ENCODE data around the gene MYLK. TPM values are rescaled to one million over a fixed set of nuclear protein-coding genes. Genes with fewer than 3 reads are reported as not detected.

The MYLK gene
- total RNA-seq, 1 donor from 2014 or later = 2.6 TPM

DNA sequence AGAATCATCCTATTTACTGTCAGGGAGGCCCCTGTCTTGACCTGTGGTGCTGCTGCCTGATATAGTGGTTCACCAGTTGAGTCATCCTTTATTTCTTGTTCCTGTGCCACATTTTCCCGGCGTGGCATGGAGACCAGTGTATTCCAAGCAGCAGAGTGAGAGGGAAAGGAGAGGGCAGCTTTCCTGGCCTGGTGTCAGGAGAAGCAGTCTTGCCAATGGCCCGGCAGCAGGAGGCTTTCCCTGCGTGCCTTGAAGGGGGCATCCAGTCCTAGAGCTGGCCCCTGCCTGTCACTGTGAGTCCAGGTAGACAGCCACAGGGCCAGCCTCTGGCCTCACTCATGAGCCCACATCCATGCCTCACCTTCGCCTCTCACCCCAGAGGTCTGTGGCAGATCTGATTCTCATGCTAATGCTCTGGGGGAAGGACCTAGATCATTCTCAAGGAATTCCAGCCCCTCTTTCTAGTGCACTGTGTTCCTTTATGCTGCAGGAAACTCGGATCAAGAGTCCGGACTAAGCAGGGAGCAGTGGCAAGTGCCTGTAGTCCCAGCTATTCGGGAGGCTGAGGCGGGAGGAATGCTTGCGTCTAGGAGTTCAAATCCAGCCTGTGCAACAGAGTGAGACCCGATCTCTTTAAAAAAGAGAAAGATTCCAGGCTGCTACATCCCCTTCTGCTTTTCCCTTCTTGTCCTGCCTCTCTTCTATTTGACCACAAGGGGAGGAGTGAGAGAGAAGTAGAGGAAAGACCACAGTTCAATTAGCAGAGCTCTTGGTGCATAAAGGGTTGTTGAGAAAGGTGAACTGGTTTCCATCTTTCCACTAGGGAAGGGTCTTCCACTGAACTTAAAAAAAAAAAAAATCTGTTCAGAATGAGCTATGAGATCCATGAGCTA is 232.4 kb downstream of the MYLK start:
- TF ChIP-seq, protein P1, sequence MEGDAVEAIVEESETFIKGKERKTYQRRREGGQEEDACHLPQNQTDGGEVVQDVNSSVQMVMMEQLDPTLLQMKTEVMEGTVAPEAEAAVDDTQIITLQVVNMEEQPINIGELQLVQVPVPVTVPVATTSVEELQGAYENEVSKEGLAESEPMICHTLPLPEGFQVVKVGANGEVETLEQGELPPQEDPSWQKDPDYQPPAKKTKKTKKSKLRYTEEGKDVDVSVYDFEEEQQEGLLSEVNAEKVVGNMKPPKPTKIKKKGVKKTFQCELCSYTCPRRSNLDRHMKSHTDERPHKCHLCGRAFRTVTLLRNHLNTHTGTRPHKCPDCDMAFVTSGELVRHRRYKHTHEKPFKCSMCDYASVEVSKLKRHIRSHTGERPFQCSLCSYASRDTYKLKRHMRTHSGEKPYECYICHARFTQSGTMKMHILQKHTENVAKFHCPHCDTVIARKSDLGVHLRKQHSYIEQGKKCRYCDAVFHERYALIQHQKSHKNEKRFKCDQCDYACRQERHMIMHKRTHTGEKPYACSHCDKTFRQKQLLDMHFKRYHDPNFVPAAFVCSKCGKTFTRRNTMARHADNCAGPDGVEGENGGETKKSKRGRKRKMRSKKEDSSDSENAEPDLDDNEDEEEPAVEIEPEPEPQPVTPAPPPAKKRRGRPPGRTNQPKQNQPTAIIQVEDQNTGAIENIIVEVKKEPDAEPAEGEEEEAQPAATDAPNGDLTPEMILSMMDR (IDR thresholded peaks at IDR 0.05; ENCODE audit: insufficient read depth, low read length, severe bottlenecking) = no peak
- no peak overlapping the region for H3K4me3 ChIP-seq (ENCODE audit: low read depth, low read length)
- no peak for DNase-seq (ENCODE audit: low read depth)
- no peak for FAIRE-seq
- H3K27me3 ChIP-seq (ENCODE audit: control insufficient read depth, insufficient read depth, low read length) = no peaks in the 10 kb centered on the region
- peaks cover 3% of the 10 kb centered on the region for H3K36me3 ChIP-seq (ENCODE audit: control insufficient read depth, insufficient read depth, low read length)

DNA sequence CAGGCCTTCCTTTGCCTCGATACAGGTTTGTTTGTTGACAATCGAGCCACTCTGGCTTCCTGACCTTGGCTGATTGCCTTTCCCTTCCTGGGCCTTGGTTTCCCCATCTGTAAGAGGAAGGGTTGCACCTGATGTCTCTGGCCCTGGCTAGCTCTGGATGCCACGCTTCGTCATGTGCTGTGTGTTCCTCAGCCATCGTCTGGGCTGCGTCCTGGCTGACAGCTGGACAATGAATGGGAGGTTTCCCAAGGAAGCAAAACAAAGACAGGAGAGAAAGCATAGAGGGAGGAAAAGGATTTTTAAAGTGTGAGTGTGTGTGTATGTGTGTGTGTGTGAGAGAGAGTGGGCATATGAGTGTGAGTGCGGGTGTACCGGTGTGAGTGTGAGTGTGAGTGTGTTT is 234.0 kb downstream of the MYLK start:
- Histone ChIP-seq H3K36me3 (ENCODE audit: control insufficient read depth, insufficient read depth, low read length) (peaks cover 3% of the 10 kb centered on the region), H3K27me3 (ENCODE audit: control insufficient read depth, insufficient read depth, low read length) (no peaks in the 10 kb centered on the region), H3K4me3 (ENCODE audit: low read depth, low read length) (no peak overlapping the region)
- TF ChIP-seq, protein P1 (IDR thresholded peaks at IDR 0.05; ENCODE audit: insufficient read depth, low read length, severe bottlenecking) = no peak
- DNase-seq (ENCODE audit: low read depth) (no peak), FAIRE-seq (no peak)

DNA sequence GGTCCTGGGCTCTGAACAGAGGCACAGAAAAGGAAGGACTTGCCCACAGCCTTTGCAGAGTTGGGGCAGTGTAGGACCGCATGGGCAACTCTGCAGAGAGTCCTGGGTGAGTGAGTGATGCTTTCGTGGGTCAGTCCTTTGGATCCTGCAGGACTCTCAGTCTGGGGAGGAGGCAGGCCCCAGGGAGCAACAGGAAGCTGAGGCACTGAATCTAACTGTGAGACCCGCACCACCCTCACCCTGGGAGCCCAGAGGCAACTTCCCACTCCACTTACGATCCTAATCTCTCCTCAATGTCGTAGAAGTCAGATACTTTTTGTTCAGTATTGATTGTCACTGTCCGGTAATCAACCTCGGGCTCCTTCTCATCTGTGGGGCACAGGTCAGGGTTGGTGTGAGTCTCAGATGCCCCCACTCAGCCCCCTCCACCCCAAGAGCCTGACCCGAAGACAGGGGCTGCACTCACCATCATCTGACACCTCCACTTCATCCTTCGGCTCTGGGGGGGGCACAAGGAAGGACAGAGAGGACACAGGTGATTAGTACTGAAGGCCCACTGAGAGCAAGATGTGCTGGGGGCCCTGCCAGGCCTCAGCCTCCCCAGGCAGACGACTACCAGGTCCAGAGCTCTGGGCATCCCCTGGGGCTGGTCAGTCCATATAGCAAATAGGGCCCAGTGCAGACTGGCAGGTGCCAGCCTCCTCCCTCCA is 235.3 kb downstream of the MYLK start:
- Histone ChIP-seq H3K36me3 (ENCODE audit: control insufficient read depth, insufficient read depth, low read length) (peaks cover 3% of the 10 kb centered on the region), H3K27me3 (ENCODE audit: control insufficient read depth, insufficient read depth, low read length) (no peaks in the 10 kb centered on the region), H3K4me3 (ENCODE audit: low read depth, low read length) (no peak overlapping the region)
- no peak for FAIRE-seq
- TF ChIP-seq, protein P1 (IDR thresholded peaks at IDR 0.05; ENCODE audit: insufficient read depth, low read length, severe bottlenecking) = no peak
- DNase-seq (ENCODE audit: low read depth) = no peak

DNA sequence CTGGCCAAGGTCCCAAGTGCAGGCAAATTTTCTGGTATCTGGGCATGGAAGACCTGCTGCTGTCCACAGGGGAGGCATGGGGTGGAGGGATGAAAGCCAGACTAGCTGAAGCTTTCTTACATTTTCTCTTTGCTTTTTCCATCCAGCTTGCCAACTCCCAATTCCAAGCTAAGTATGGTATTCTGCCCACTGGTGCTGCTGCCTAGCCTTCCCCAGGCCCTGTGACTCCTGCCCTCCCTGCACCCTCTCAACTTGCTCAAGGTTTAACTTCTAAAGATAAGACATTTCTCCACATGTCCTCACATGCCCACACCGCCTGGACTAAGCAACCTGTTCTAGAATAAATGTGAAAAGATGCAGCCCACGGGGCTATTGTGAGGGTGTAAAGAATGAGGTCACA is 239.8 kb downstream of the MYLK start:
- no peak overlapping the region for H3K4me3 ChIP-seq (ENCODE audit: low read depth, low read length)
- H3K27me3 ChIP-seq (ENCODE audit: control insufficient read depth, insufficient read depth, low read length) = no peaks in the 10 kb centered on the region
- peak; percentile 75 for DNase-seq (ENCODE audit: low read depth)
- FAIRE-seq = peak; percentile 13
- TF ChIP-seq, protein P1 (IDR thresholded peaks at IDR 0.05; ENCODE audit: insufficient read depth, low read length, severe bottlenecking) = no peak
- H3K36me3 ChIP-seq (ENCODE audit: control insufficient read depth, insufficient read depth, low read length) = peaks cover 1% of the 10 kb centered on the region

DNA sequence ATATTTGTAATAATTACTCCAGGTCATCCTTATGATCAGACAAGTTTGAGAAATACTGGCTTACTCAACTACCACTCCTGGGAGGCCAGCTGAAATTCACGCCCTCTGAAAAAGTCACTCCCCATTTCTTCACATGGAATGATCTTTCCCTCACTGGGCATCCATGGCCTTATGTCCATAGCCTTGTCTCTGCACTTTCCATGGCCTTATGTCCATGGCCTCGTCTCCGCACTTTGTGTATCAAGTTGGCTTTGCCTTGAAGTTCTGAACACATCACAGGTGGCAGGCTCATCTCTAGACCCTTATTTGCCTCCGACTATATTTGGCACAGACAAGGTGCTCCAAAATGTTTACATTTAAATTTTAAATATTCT is 241.2 kb downstream of the MYLK start:
- FAIRE-seq = no peak
- no peak overlapping the region for H3K4me3 ChIP-seq (ENCODE audit: low read depth, low read length)
- no peaks in the 10 kb centered on the region for H3K36me3 ChIP-seq (ENCODE audit: control insufficient read depth, insufficient read depth, low read length)
- H3K27me3 ChIP-seq (ENCODE audit: control insufficient read depth, insufficient read depth, low read length) = no peaks in the 10 kb centered on the region
- TF ChIP-seq, protein P1 (IDR thresholded peaks at IDR 0.05; ENCODE audit: insufficient read depth, low read length, severe bottlenecking) = no peak
- DNase-seq (ENCODE audit: low read depth) = no peak

Measured in bronchial epithelial cell (primary cell).